WTC11 (cell line): ENCODE measurements around the gene OR2F2. TPM values are rescaled to one million over a fixed set of nuclear protein-coding genes. Genes with fewer than 3 reads are reported as not detected.

Experiments
- ATAC-seq: fragments of 200-7000 bp; cut with Tn5 transposase; 2 replicates; pipeline ENCODE4 v1.10.0; 2021; ENCODE audit warnings: mild to moderate bottlenecking, moderate library complexity
- CTCF ChIA-PET: fragments of 300-600 bp; sonication (Branson Sonifier 250); formaldehyde crosslinking; loops from one replicate; lab custom pipeline; 2021; ENCODE audit warnings: antibody characterized with exemption; lab: Charles Lee
- POLR2A ChIA-PET: fragments of 350-600 bp; sonication (Branson Sonifier 250); formaldehyde crosslinking; loops from one replicate; lab custom pipeline; 2021; ENCODE audit warnings: antibody characterized with exemption; lab: Charles Lee
- DNase-seq: peaks from one replicate; pipeline ENCODE4 v3.0.0; 2021; ENCODE audit warnings: low spot score
- H3K27ac Mint-ChIP-seq: 2 replicates; pipeline ENCODE4 v1.8.0; 2021; ENCODE audit warnings: mixed read lengths
- H3K27me3 Mint-ChIP-seq: 2 replicates; pipeline ENCODE4 v1.8.0; 2021; ENCODE audit warnings: low read depth, mild to moderate bottlenecking, moderate library complexity, mixed read lengths
- H3K36me3 Mint-ChIP-seq: 2 replicates; pipeline ENCODE4 v1.8.0; 2021; ENCODE audit warnings: mixed read lengths
- H3K4me1 Mint-ChIP-seq: 2 replicates; pipeline ENCODE4 v1.8.0; 2022; ENCODE audit warnings: mixed read lengths
- H3K4me3 Mint-ChIP-seq: 2 replicates; pipeline ENCODE4 v1.8.0; 2021; ENCODE audit warnings: mild to moderate bottlenecking, moderate library complexity, mixed read lengths
- H3K9me3 Mint-ChIP-seq: 2 replicates; pipeline ENCODE4 v1.8.0; 2021; ENCODE audit warnings: mixed read lengths
- E2F1 ChIP-seq: sonication (generic); formaldehyde crosslinking; IDR thresholded peaks from 2 replicates; pipeline ENCODE4 v1.8.0; 2022; ENCODE audit warnings: mild to moderate bottlenecking, missing genetic modification reagents
- EMX1 ChIP-seq: fragments of 250-450 bp; sonication (Bioruptor Pico); IDR thresholded peaks from 2 replicates; pipeline ENCODE4 v1.8.0; 2021; ENCODE audit warnings: mild to moderate bottlenecking
- GABPB1 ChIP-seq: sonication (generic); formaldehyde crosslinking; IDR thresholded peaks from 2 replicates; pipeline ENCODE4 v1.8.1; 2023; ENCODE audit warnings: mild to moderate bottlenecking, missing genetic modification reagents
- MLX ChIP-seq: sonication (generic); formaldehyde crosslinking; IDR thresholded peaks from 2 replicates; pipeline ENCODE4 v1.8.1; 2023; ENCODE audit warnings: mild to moderate bottlenecking, missing genetic modification reagents, moderate library complexity
- MYBL2 ChIP-seq: sonication (generic); formaldehyde crosslinking; IDR thresholded peaks from 2 replicates; pipeline ENCODE4 v1.8.1; 2023; ENCODE audit warnings: mild to moderate bottlenecking, moderate library complexity, missing genetic modification reagents
- SMAD3 ChIP-seq: sonication (generic); formaldehyde crosslinking; IDR thresholded peaks from 2 replicates; pipeline ENCODE4 v1.8.0; 2022; ENCODE audit warnings: missing genetic modification reagents, mild to moderate bottlenecking, borderline replicate concordance
- SP1 ChIP-seq: sonication (generic); formaldehyde crosslinking; conservative IDR thresholded peaks from 2 replicates; pipeline ENCODE4 v1.8.1; 2022; ENCODE audit warnings: missing genetic modification reagents
- STAT6 ChIP-seq: sonication (generic); formaldehyde crosslinking; conservative IDR thresholded peaks from 2 replicates; pipeline ENCODE4 v1.8.1; 2023; ENCODE audit warnings: mild to moderate bottlenecking, low read depth, missing genetic modification reagents, moderate library complexity
- TP53 ChIP-seq: sonication (generic); formaldehyde crosslinking; IDR thresholded peaks from 2 replicates; pipeline ENCODE4 v1.8.1; 2023; ENCODE audit warnings: mild to moderate bottlenecking, missing genetic modification reagents
- USF1 ChIP-seq: sonication (generic); formaldehyde crosslinking; IDR thresholded peaks from 2 replicates; pipeline ENCODE4 v1.8.0; 2022; ENCODE audit warnings: mild to moderate bottlenecking, missing genetic modification reagents
- ZMAT4 ChIP-seq: fragments of 250-450 bp; sonication (Bioruptor Pico); IDR thresholded peaks from 2 replicates; pipeline ENCODE4 v1.9.0; 2021; ENCODE audit warnings: mild to moderate bottlenecking
- ZNF121 ChIP-seq: sonication (generic); formaldehyde crosslinking; IDR thresholded peaks from 2 replicates; pipeline ENCODE4 v1.8.0; 2023; ENCODE audit warnings: missing genetic modification reagents
- ZNF219 ChIP-seq: sonication (generic); formaldehyde crosslinking; IDR thresholded peaks from 2 replicates; pipeline ENCODE4 v1.8.0; 2023; ENCODE audit warnings: missing genetic modification reagents, mild to moderate bottlenecking, borderline replicate concordance
- ZNF232 ChIP-seq: sonication (generic); formaldehyde crosslinking; IDR thresholded peaks from 2 replicates; pipeline ENCODE4 v1.8.0; 2022; ENCODE audit warnings: mild to moderate bottlenecking, missing genetic modification reagents
- ZNF423 ChIP-seq: fragments of 250-450 bp; sonication (Bioruptor Pico); IDR thresholded peaks from 2 replicates; pipeline ENCODE4 v2.1.2; 2022; ENCODE audit warnings: mild to moderate bottlenecking, moderate library complexity
- ZNF425 ChIP-seq: fragments of 250-450 bp; sonication (Bioruptor Pico); conservative IDR thresholded peaks from 2 replicates; pipeline ENCODE4 v1.9.0; 2021; ENCODE audit warnings: mild to moderate bottlenecking
- total RNA-seq: library from RNA; stranded (reverse); gene quantifications from 3 replicates; pipeline ENCODE4 v1.2.3, GENCODE V29; 2021

The OR2F2 gene
- total RNA-seq, 1 experiment from 2014 or later: not detected

GRCh38 chr7:143898810-143899209 lies 36.2 kb upstream of the OR2F2 start (continued):
- TF ChIP-seq ZNF423 (CRISPR knock-in tag): no peak
- TF ChIP-seq ZMAT4 (CRISPR knock-in tag): no peak
- TF ChIP-seq ZNF232 (CRISPR knock-in tag): no peak
- no peak for TF ChIP-seq MLX
- TF ChIP-seq SP1 (CRISPR knock-in tag): no peak

- H3K27me3 Mint-ChIP-seq: peaks cover 2% of the 10 kb centered on the region; the same call in 1 of the 2 replicates
- CTCF ChIA-PET: interaction anchor here (3.1 to 3.5 kb wide), 2 partner anchors 16 to 228 kb away, joined by 19 to 26 read pairs; no protein-coding TSS in a partner anchor
Measured at GRCh38 chr7:143900230-143900766, 34.7 kb upstream of the OR2F2 start.

GRCh38 chr7:143901332-143901667 lies 33.7 kb upstream of the OR2F2 start:
- ChIA-PET CTCF (interaction anchor here (0.6 to 5.2 kb wide), 13 partner anchors 9 to 510 kb away, joined by 3 to 52 read pairs (median 4); no protein-coding TSS in a partner anchor), POLR2A (interaction anchor here (1.4 to 3.6 kb wide), 5 partner anchors 9 to 226 kb away, joined by 3 to 46 read pairs (median 15); no protein-coding TSS in a partner anchor)
- TF ChIP-seq ZNF219 (CRISPR knock-in tag): no peak
- TF ChIP-seq E2F1 (CRISPR knock-in tag): no peak
- TF ChIP-seq TP53: no peak
- TF ChIP-seq ZNF121 (CRISPR knock-in tag): no peak
- no peak for TF ChIP-seq USF1 (CRISPR knock-in tag)
- TF ChIP-seq ZNF425 (CRISPR knock-in tag): no peak
- TF ChIP-seq ZMAT4 (CRISPR knock-in tag): no peak
- no peak for TF ChIP-seq STAT6
- no peak for TF ChIP-seq EMX1
- TF ChIP-seq MYBL2: no peak
- Mint-ChIP-seq H3K27ac (peak overlapping the region; percentile 97), H3K4me3 (peak overlapping the region; percentile 95), H3K36me3 (no peaks in the 10 kb centered on the region), H3K4me1 (peaks cover 67% of the 10 kb centered on the region), H3K9me3 (peaks cover 5% of the 10 kb centered on the region; the same call in 1 of the 2 replicates), H3K27me3 (peaks cover 4% of the 10 kb centered on the region; the same call in 1 of the 2 replicates)
- ATAC-seq (peak; percentile 3), DNase-seq (no peak)

More at GRCh38 chr7:143900230-143900766, 34.7 kb upstream of the OR2F2 start:
- peaks cover 61% of the 10 kb centered on the region for H3K4me1 Mint-ChIP-seq
- H3K36me3 Mint-ChIP-seq: no peaks in the 10 kb centered on the region
- peaks cover 5% of the 10 kb centered on the region; the same call in 1 of the 2 replicates for H3K9me3 Mint-ChIP-seq
- H3K27ac Mint-ChIP-seq: peak overlapping the region; percentile 89
- DNase-seq (no peak), ATAC-seq (no peak)
- H3K4me3 Mint-ChIP-seq: peak overlapping the region; percentile 95
- POLR2A ChIA-PET: interaction anchor here (1.0 to 3.6 kb wide), 2 partner anchors 15 to 17 kb away, joined by 3 to 46 read pairs; no protein-coding TSS in a partner anchor
- TF ChIP-seq MLX (no peak), GABPB1 (CRISPR knock-in tag) (peak; percentile 65; the same call in 1 of the 2 replicates), SMAD3 (CRISPR knock-in tag) (no peak)
